ENCODE data around the gene IL10RB. TPM values are rescaled to one million over a fixed set of nuclear protein-coding genes. Genes with fewer than 3 reads are reported as not detected.

IL10RB gene
- total and polyA plus RNA-seq, 2 of the 4 experiments (the other 2 are of a cell fraction): 20.1 to 45.2 TPM

GRCh38 chr21:33258475-33258874 is 7.7 kb upstream of the IL10RB start:
- Histone ChIP-seq H3K18ac (ENCODE audit: low read depth, low read length) (no peak overlapping the region), H3K56ac (ENCODE audit: extremely low read depth, insufficient read depth, low read length) (no peak overlapping the region), H3K9ac (ENCODE audit: low read depth, low read length) (no peak overlapping the region), H2AK9ac (replicated peaks; ENCODE audit: low read depth, low read length, poor library complexity) (no peak overlapping the region), H3K36me3 (ENCODE audit: control insufficient read depth, insufficient read depth, low read length) (peaks cover 27% of the 10 kb centered on the region), H4K20me1 (ENCODE audit: insufficient read depth, low read length) (no peaks in the 10 kb centered on the region), H4K8ac (ENCODE audit: low read depth in 2 of 2, low read length in 2 of 2) (no peak overlapping the region), H2AFZ (replicated peaks; ENCODE audit: low read length, poor library complexity) (no peak overlapping the region), H3K23ac (ENCODE audit: low read depth, low read length) (no peak overlapping the region), H2BK20ac (ENCODE audit: low read depth, low read length) (no peak overlapping the region), H3K4me3 (ENCODE audit: insufficient read depth, low read depth, low read length) (no peak overlapping the region), H3K9me3 (ENCODE audit: control insufficient read depth, insufficient read depth, low read length) (no peaks in the 10 kb centered on the region), H3K4me2 (ENCODE audit: low read depth, low read length) (no peak overlapping the region), H3K4ac (ENCODE audit: low read depth, low read length) (peak overlapping the region; percentile 51; the same call in 1 of the 2 replicates), H3K4me1 (ENCODE audit: control insufficient read depth, insufficient read depth, low read length) (peaks cover 4% of the 10 kb centered on the region), H4K5ac (ENCODE audit: low read depth, low read length) (no peak overlapping the region), H2BK5ac (ENCODE audit: low read depth, low read length, poor library complexity, severe bottlenecking) (no peak overlapping the region), H3K14ac (replicated peaks; ENCODE audit: low read depth, low read length) (no peak overlapping the region), H4K91ac (ENCODE audit: insufficient read depth, low read depth, low read length) (no peak overlapping the region), H3K79me1 (ENCODE audit: low read depth in 1 of 2, low read length in 2 of 2) (peaks cover 0 to 2% of the 10 kb centered on the region in 2 experiments; a peak in 1 of 4 replicates), H3K27ac (ENCODE audit: insufficient read depth, low read length) (no peak overlapping the region), H3K27me3 (ENCODE audit: control insufficient read depth, insufficient read depth, low read length) (no peaks in the 10 kb centered on the region), H2AK5ac (ENCODE audit: low read depth, low read length) (no peak overlapping the region), H2BK120ac (ENCODE audit: low read depth, low read length) (no peak overlapping the region), H3K9me1 (ENCODE audit: insufficient read depth, low read length) (peaks cover 4% of the 10 kb centered on the region), H2BK15ac (ENCODE audit: low read depth, low read length) (no peak overlapping the region)
- ATAC-seq (ENCODE audit: low read depth): no peak
- intact Hi-C loops (cut with micrococcal nuclease): no loop called here
- ChIA-PET POLR2A (ENCODE audit: unreplicated experiment) (no interaction called here), CTCF (no interaction called here)
- dilution Hi-C loops (cut with HindIII; ENCODE audit: low sequenced_read_pairs, unreplicated experiment): no loop called here
- BruUV-seq (replicated peaks): no TSS peak
- in situ Hi-C loops (cut with MboI; ENCODE audit: low sequenced_read_pairs): no loop called here
- TF ChIP-seq CTCF (conservative IDR thresholded peaks at IDR 0.05; ENCODE audit: low read depth, low read length): no peak
- no peak for TF ChIP-seq BHLHE40 (IDR thresholded peaks at IDR 0.05; ENCODE audit: low read depth, low read length)
- no peak for TF ChIP-seq RFX5 (IDR thresholded peaks at IDR 0.05; ENCODE audit: low read depth, low read length)
- no peak for TF ChIP-seq RAD21 (IDR thresholded peaks at IDR 0.05; ENCODE audit: low read length)
- no peak for TF ChIP-seq SMC3 (IDR thresholded peaks at IDR 0.05; ENCODE audit: low read depth, low read length)
- no peak for TF ChIP-seq CEBPB (IDR thresholded peaks at IDR 0.05; ENCODE audit: low read depth, low read length)
- no peak for TF ChIP-seq NFE2L2 (IDR thresholded peaks at IDR 0.05; ENCODE audit: low read depth, low read length)
- whole genome bisulfite sequencing, 2 experiments (ENCODE audit: extremely low coverage in 2 of 2, insufficient read length in 1 of 2): 86% methylated on average over 1 of the region's 9 CpGs; no CpG with 5 or more reads in 1 of the 2 experiments
- DNase-seq: no peak

All from IMR-90 (cell line).